ENCODE measurements around the gene KCND2. TPM values are rescaled to one million over a fixed set of nuclear protein-coding genes. Genes with fewer than 3 reads are reported as not detected.

The KCND2 gene
- total and polyA plus RNA-seq, 2 of the 8 experiments (the other 6 are each of a cell fraction or from before 2014, with no cell fraction given) = 4.6 to 7.7 TPM

DNA sequence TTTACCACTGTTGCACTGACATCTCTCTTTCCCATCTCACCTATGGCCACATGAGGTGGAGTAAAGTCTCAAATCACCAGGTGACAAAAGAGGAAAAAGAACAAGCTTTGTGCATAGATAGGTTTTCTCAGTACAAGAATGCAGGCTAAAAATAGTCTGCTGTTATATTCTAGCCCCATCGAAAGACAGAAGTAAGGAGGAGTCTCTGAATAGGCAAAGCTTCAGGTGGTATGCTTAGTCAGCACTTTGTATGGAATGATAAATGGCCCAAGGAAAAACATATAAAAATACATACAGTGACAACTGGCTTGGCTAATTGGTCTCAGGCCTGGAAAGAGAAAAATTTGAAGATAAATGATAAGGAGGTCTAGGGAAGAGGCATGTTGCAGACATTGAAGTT is 39.6 kb upstream of the KCND2 start:
- no peaks in the 10 kb centered on the region for H3K23me2 ChIP-seq (ENCODE audit: low read depth, low read length)
- no peak overlapping the region for H3K14ac ChIP-seq (ENCODE audit: insufficient read length)
- H3K27ac ChIP-seq (ENCODE audit: low read depth, low read length) = no peak overlapping the region
- H3K4ac ChIP-seq (replicated peaks; ENCODE audit: insufficient read length, low read depth, low read length) = no peak overlapping the region
- H3K9ac ChIP-seq (replicated peaks in 1 of 4; ENCODE audit: extremely low read depth in 1 of 4, low read depth in 3 of 4, low read length in 3 of 4) = no peak overlapping the region
- no peak overlapping the region for H3K23ac ChIP-seq (ENCODE audit: insufficient read length)
- WGBS, 2 experiments (ENCODE audit: extremely low coverage in 1 of 2, insufficient coverage in 1 of 2, insufficient read length in 1 of 2, insufficient replicate concordance in 2 of 2, low coverage in 1 of 2, low lambda C conversion rate in 2 of 2, missing lambda C conversion rate in 1 of 2) = 81% methylated on average over 1 of the region's 1 CpG; no CpG with 5 or more reads in 1 of the 2 experiments
- no peaks in the 10 kb centered on the region for H3K9me3 ChIP-seq (ENCODE audit: insufficient read depth in 2 of 2, low read depth in 1 of 2, low read length in 1 of 2)
- H4K91ac ChIP-seq (replicated peaks; ENCODE audit: insufficient read length, low read length) = no peak overlapping the region
- H3K56ac ChIP-seq (replicated peaks; ENCODE audit: insufficient read length, low read depth, low read length) = no peak overlapping the region
- H2BK5ac ChIP-seq (ENCODE audit: low read depth, low read length) = no peak overlapping the region
- no peak overlapping the region for H2BK120ac ChIP-seq (replicated peaks; ENCODE audit: low read depth, low read length)
- H3K18ac ChIP-seq (ENCODE audit: extremely low read depth, low read length) = no peak overlapping the region
- no peaks in the 10 kb centered on the region for H3K79me1 ChIP-seq (ENCODE audit: low read depth, low read length)
- ChIA-PET POLR2A (ENCODE audit: partially characterized antibody) (no interaction called here), CTCF (ENCODE audit: partially characterized antibody) (no interaction called here)
- H3K4me1 ChIP-seq (replicated peaks in 1 of 4; ENCODE audit: control insufficient read depth in 3 of 4, insufficient read depth in 4 of 4, low read length in 3 of 4) = no peaks in the 10 kb centered on the region
- H2BK20ac ChIP-seq (ENCODE audit: low read length) = no peak overlapping the region
- DNase-seq (ENCODE audit: low read depth in 1 of 2, low spot score in 2 of 2) (no peak), FAIRE-seq (no peak)
- no peak overlapping the region for H4K8ac ChIP-seq (ENCODE audit: extremely low read depth, insufficient read depth, low read length)
- H2AFZ ChIP-seq (ENCODE audit: low read length) = no peak overlapping the region
- no peaks in the 10 kb centered on the region for H3K79me2 ChIP-seq (ENCODE audit: control insufficient read depth in 1 of 2, insufficient read depth in 2 of 2, low read length in 2 of 2)
- no peak overlapping the region for H2BK15ac ChIP-seq (ENCODE audit: low read length)
- no peak overlapping the region for H2AK5ac ChIP-seq (ENCODE audit: low read depth, low read length)
- H4K20me1 ChIP-seq (replicated peaks in 1 of 2; ENCODE audit: control insufficient read depth in 1 of 2, insufficient read depth in 2 of 2, low read length in 2 of 2) = no peaks in the 10 kb centered on the region
- H4K5ac ChIP-seq (ENCODE audit: insufficient read length, low read depth, low read length) = no peak overlapping the region
- TF ChIP-seq CTBP2 (IDR thresholded peaks at IDR 0.05; ENCODE audit: borderline replicate concordance, insufficient read depth, insufficient read length, low read length) (no peak), MAFK (IDR thresholded peaks at IDR 0.05; ENCODE audit: low read depth, low read length) (peak; percentile 94), EGR1 (IDR thresholded peaks at IDR 0.05; ENCODE audit: borderline replicate concordance, low read depth, low read length) (no peak), GTF2F1 (IDR thresholded peaks at IDR 0.05; ENCODE audit: borderline replicate concordance, low read depth, low read length) (no peak), USF2 (IDR thresholded peaks at IDR 0.05; ENCODE audit: low read length) (no peak)
- H2BK12ac ChIP-seq (ENCODE audit: low read depth, low read length) = no peak overlapping the region
- H3K4me2 ChIP-seq (ENCODE audit: insufficient read depth in 1 of 2, low read depth in 2 of 2, low read length in 2 of 2) = no peak overlapping the region
- no peak overlapping the region for H3K4me3 ChIP-seq (ENCODE audit: extremely low read depth in 1 of 4, insufficient read depth in 2 of 4, low read depth in 3 of 4, low read length in 4 of 4)
- no peaks in the 10 kb centered on the region for H3K27me3 ChIP-seq (replicated peaks in 1 of 4; ENCODE audit: control insufficient read depth in 3 of 4, extremely low read depth in 1 of 4, insufficient read depth in 3 of 4, low read length in 3 of 4)
- H3K36me3 ChIP-seq (ENCODE audit: control insufficient read depth in 2 of 4, insufficient read depth in 4 of 4, low read length in 3 of 4) = no peaks in the 10 kb centered on the region
